ENCODE results near the gene DDX6.

The DDX6 gene

GRCh38 chr11:118699506-118700220 is 91.3 kb downstream of the DDX6 start:
- no peak for DNase-seq
